Upper lobe of left lung (tissue), 6 donors: ENCODE data around the gene ATP1B3. TPM values are rescaled to one million over a fixed set of nuclear protein-coding genes. Genes with fewer than 3 reads are reported as not detected.
"Not testable (repeated sequence)": the region's sequence is repeated elsewhere in the genome, so short reads cannot be mapped to it uniquely, and the experiment has no call there.

Source experiments
- ATAC-seq, 2 donors: fragments of 200-7000 bp; cut with Tn5 transposase; one replicate each; pipeline ENCODE4 v1.9.1; 2022; ENCODE audit warnings: mild to moderate bottlenecking in 2 of 2, moderate library complexity in 2 of 2; ENCODE audit not compliant: low FRiP score in 2 of 2
- DNase-seq, 2 donors: peaks; one replicate each; pipeline ENCODE4 v3.0.0-alpha.2; 2019 to 2020
- H3K27ac ChIP-seq, 4 donors: fragments of 200-600 bp; sonication (generic); one replicate each; pipeline ENCODE4 v1.5.1; 2016 to 2019
- H3K27me3 ChIP-seq, 4 donors: fragments of 200-600 bp; sonication (generic); one replicate each; pipeline ENCODE4 v1.5.1; 2017 to 2019
- H3K36me3 ChIP-seq, 4 donors: fragments of 200-600 bp; sonication (generic); one replicate each; pipeline ENCODE4 v1.5.1; 2016 to 2019
- H3K4me1 ChIP-seq, 4 donors: fragments of 200-600 bp; sonication (generic); one replicate each; pipeline ENCODE4 v1.5.1; 2018 to 2019
- H3K4me3 ChIP-seq, 4 donors: fragments of 200-600 bp; sonication (generic); one replicate each; pipeline ENCODE4 v1.5.1; 2017 to 2019; ENCODE audit warnings: mild to moderate bottlenecking in 2 of 4, moderate library complexity in 1 of 4
- H3K9me3 ChIP-seq, 4 donors: fragments of 200-600 bp; sonication (generic); one replicate each; pipeline ENCODE4 v1.5.1; 2018 to 2019
- CTCF ChIP-seq, 6 experiments: fragments of 450-650 bp in 4 of 6; fragments of 200-600 bp in 2 of 6; sonication (generic) in 2 of 6; IDR thresholded peaks; one replicate each; pipeline ENCODE4 v1.5.1; 2016 to 2019; ENCODE audit warnings: antibody characterized with exemption in 6 of 6
- EP300 ChIP-seq, 4 donors: sonication (generic); formaldehyde crosslinking; IDR thresholded peaks; one replicate each; pipeline ENCODE4 v1.5.1; 2017; ENCODE audit warnings: antibody characterized with exemption in 4 of 4, control low read depth in 2 of 4
- POLR2A ChIP-seq, 4 donors: fragments of 450-650 bp; IDR thresholded peaks; one replicate each; pipeline ENCODE4 v1.5.1; 2016 to 2017; ENCODE audit warnings: antibody characterized with exemption in 4 of 4, mild to moderate bottlenecking in 2 of 4
- POLR2AphosphoS5 ChIP-seq, 2 donors: sonication (generic); formaldehyde crosslinking; IDR thresholded peaks; one replicate each; pipeline ENCODE4 v1.5.1; 2017; ENCODE audit warnings: antibody characterized with exemption in 2 of 2
- WGBS, 2 donors: methylation state at CpG; one replicate each; pipeline ENCODE4 v1.1.5; 2017 to 2018; 5-methylcytosine and 5-hydroxymethylcytosine counted together
- small RNA-seq, 4 donors: library from RNA; depleted of rRNA; stranded (forward); fragments of <200 nt; gene quantifications; one replicate each; pipeline ENCODE3, GENCODE V24; 2016
- total RNA-seq, 6 donors: library from RNA; depleted of rRNA in 4 of 6; stranded (reverse); fragments of >200 nt in 4 of 6; gene quantifications; one replicate each; pipeline versions ENCODE4 v1.1.0 to v1.2.1, GENCODE V29; 2016 to 2021
- donor health status: DM: no; HTN: no; CAD: no; lungs with moderate emphysema.
- donor health status: DM: no; HTN: yes; CAD: no; lungs with severe emphysema.

The ATP1B3 gene
- total RNA-seq, 6 donors from 2014 or later, result 68.8 to 309 (median 92.2) TPM

GRCh38 chr3:141972399-141972798, 96.0 kb downstream of the ATP1B3 start:
- 93 to 95% methylated on average over 2 of the region's 2 CpGs for WGBS, 2 donors
- H3K9me3 ChIP-seq, result no peaks in the 10 kb centered on the region
- peaks cover 0 to 6% (median 0%) of the 10 kb centered on the region in 4 donors for H3K36me3 ChIP-seq
- TF ChIP-seq POLR2A (IDR thresholded peaks at IDR 0.05) (no peak), POLR2AphosphoS5 (IDR thresholded peaks at IDR 0.05) (no peak), EP300 (IDR thresholded peaks at IDR 0.05) (no peak), CTCF (IDR thresholded peaks at IDR 0.05) (no peak)
- no peak overlapping the region for H3K27ac ChIP-seq
- no peaks in the 10 kb centered on the region for H3K27me3 ChIP-seq
- H3K4me3 ChIP-seq, result no peak overlapping the region
- DNase-seq, result no peak
- ATAC-seq, result no peak
- H3K4me1 ChIP-seq, result no peaks in the 10 kb centered on the region

GRCh38 chr3:141974777-141975176, 98.3 kb downstream of the ATP1B3 start:
- not testable (repeated sequence) for H3K36me3 ChIP-seq

More at GRCh38 chr3:141974777-141975176, 98.3 kb downstream of the ATP1B3 start:
- H3K9me3 ChIP-seq, ATAC-seq, DNase-seq, H3K4me3 ChIP-seq, H3K27ac ChIP-seq, H3K4me1 ChIP-seq, H3K27me3 ChIP-seq: not testable (repeated sequence)
- 95 to 96% methylated on average over 8 of the region's 8 CpGs for WGBS, 2 donors

Small RNA genes within 50 kb of the gene (small RNA-seq; reads per million reads assigned to genes)
- gene HMGN2P25 (0 reads per million in 4 donors), gene RNU6-509P (0 reads per million in 4 donors)

Other genes with a start within 250 kb of the ATP1B3 start
- 10 to 100 TPM in 5 of 6 donors, 1 to 10 TPM in 1; 9.4 to 76.3 (median 49.0) TPM for gene RNF7, start 138.3 kb upstream of the ATP1B3 start, total RNA-seq
- under 1 TPM in 1 of 6 donors, not detected in 5; 0.22 TPM for gene GRK7, start 113.2 kb upstream of the ATP1B3 start, total RNA-seq